Lower lobe of right lung (tissue), 2 donors: ENCODE results near the gene ANKRD13B. TPM values are rescaled to one million over a fixed set of nuclear protein-coding genes. Genes with fewer than 3 reads are reported as not detected.

Experiments used
- ATAC-seq, 2 donors: fragments of 200-7000 bp; cut with Tn5 transposase; one replicate each; pipeline ENCODE4 v1.9.1; 2020 to 2022; ENCODE audit warnings: mild to moderate bottlenecking in 2 of 2, moderate library complexity in 2 of 2
- DNase-seq: peaks from one replicate; pipeline ENCODE4 v3.0.0-alpha.2; 2020
- H3K27ac ChIP-seq: fragments of 200-600 bp; one replicate; pipeline ENCODE4 v1.8.0; 2022
- H3K27me3 ChIP-seq: fragments of 200-600 bp; one replicate; pipeline ENCODE4 v1.8.0; 2022; ENCODE audit warnings: low read depth
- H3K36me3 ChIP-seq: fragments of 200-600 bp; one replicate; pipeline ENCODE4 v1.8.0; 2022; ENCODE audit warnings: mild to moderate bottlenecking
- H3K4me1 ChIP-seq: fragments of 200-600 bp; one replicate; pipeline ENCODE4 v1.8.0; 2022
- H3K4me3 ChIP-seq: fragments of 200-600 bp; one replicate; pipeline ENCODE4 v1.8.0; 2022; ENCODE audit warnings: mild to moderate bottlenecking
- H3K9me3 ChIP-seq: fragments of 200-600 bp; one replicate; pipeline ENCODE4 v1.8.0; 2022
- CTCF ChIP-seq: fragments of 200-600 bp; IDR thresholded peaks from one replicate; pipeline ENCODE4 v1.8.0; 2022; ENCODE audit warnings: antibody characterized with exemption, mild to moderate bottlenecking
- intact Hi-C: fragments of 100-400 bp; cut with DNase I; formaldehyde crosslinking; loops from one replicate; pipeline ENCODE4 v1.11.0; 2022
- total RNA-seq: library from RNA; stranded (reverse); fragmentation: NEBNext Ultra II Directional; extraction: Animal tissue kit (Norgen Biotek cat#: 25700); gene quantifications from one replicate; pipeline ENCODE4 v1.2.1, GENCODE V29; 2021
- donor health status: DM: no; HTN: yes; CAD: no; lungs with severe emphysema.

The ANKRD13B gene
- total RNA-seq, 1 donor from 2014 or later, result 6.6 TPM

DNA sequence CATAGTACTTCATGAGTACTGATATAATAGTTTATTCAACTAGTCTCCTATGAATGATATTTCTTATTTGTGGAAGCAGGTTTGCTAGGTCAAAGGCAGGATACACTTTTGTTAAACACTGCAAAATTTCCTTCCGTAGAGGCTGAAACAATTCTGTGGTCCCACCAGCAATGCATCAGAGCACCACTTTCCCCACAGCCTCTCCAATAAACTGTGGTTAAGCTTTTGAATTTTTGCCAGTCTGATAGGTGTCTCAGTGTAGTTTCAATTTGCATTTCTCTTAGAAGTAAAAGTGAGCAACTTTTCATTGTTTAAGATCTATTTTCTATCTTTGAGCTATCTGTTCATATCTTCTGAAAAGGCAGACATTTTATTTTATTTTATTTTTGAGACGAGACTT lies 66.2 kb downstream of the ANKRD13B start:
- intact Hi-C loops, result no loop called here
- Histone ChIP-seq H3K4me1 (peaks cover 12% of the 10 kb centered on the region), H3K36me3 (peaks cover 72% of the 10 kb centered on the region), H3K9me3 (no peaks in the 10 kb centered on the region), H3K27me3 (no peaks in the 10 kb centered on the region), H3K4me3 (no peak overlapping the region), H3K27ac (no peak overlapping the region)
- no peak for DNase-seq
- no peak for ATAC-seq
- no peak for TF ChIP-seq CTCF

DNA sequence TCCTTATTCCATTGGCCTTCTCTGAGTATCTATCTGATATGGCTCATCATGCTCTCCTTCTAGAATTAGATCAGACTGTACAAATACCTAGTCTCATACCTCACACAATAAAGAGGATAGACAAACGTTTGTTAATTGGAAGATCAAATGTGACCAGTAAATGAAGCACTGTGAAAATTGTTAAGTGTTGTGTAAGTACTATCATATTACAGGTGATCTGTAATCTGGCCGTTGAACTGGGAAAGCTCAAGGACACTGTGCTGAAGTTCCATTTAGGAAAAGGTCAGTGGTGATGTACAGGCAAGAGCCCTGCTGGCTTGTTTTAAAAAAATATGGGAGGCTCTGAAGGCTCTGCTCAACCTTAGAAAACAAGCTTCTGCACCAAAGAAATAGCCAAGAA lies 68.3 kb downstream of the ANKRD13B start:
- no peaks in the 10 kb centered on the region for H3K27me3 ChIP-seq

GRCh38 chr17:29663155-29663554 lies 70.2 kb downstream of the ANKRD13B start:
- no peak for DNase-seq
- TF ChIP-seq CTCF, result no peak
- no peak for ATAC-seq
- Histone ChIP-seq H3K4me3 (no peak overlapping the region), H3K27ac (no peak overlapping the region), H3K9me3 (no peaks in the 10 kb centered on the region), H3K36me3 (peaks cover 76% of the 10 kb centered on the region), H3K4me1 (peaks cover 18% of the 10 kb centered on the region), H3K27me3 (no peaks in the 10 kb centered on the region)
- intact Hi-C loops, result no loop called here

More for the DNA sequence above, 68.3 kb downstream of the ANKRD13B start:
- no peak for ATAC-seq
- no peak for TF ChIP-seq CTCF
- no peak overlapping the region for H3K27ac ChIP-seq
- H3K4me1 ChIP-seq, result peaks cover 18% of the 10 kb centered on the region
- no peak overlapping the region for H3K4me3 ChIP-seq
- H3K9me3 ChIP-seq, result no peaks in the 10 kb centered on the region
- peaks cover 73% of the 10 kb centered on the region for H3K36me3 ChIP-seq
- intact Hi-C loops, result no loop called here
- DNase-seq, result no peak

Other genes with a start within 250 kb of the ANKRD13B start
- gene TAOK1, start 202.8 kb upstream of the ANKRD13B start, total RNA-seq, result 70.6 TPM
- 14.3 TPM for gene ABHD15, start 26.1 kb upstream of the ANKRD13B start, total RNA-seq
- gene TP53I13, start 24.4 kb upstream of the ANKRD13B start, total RNA-seq, result 62.7 TPM
- 53.1 TPM for gene GIT1, start 3.5 kb upstream of the ANKRD13B start, total RNA-seq
- 6.6 TPM for gene CORO6, start 29.8 kb downstream of the ANKRD13B start, total RNA-seq